H1 (cell line): Measurements from ENCODE around the gene TRAPPC12. TPM values are rescaled to one million over a fixed set of nuclear protein-coding genes. Genes with fewer than 3 reads are reported as not detected.

ENCODE experiments used
- SIN3A ChIP-seq, 2 experiments: IDR thresholded peaks in 1 of 2; conservative IDR thresholded peaks in 1 of 2; 2 replicates each; pipeline ENCODE4 v1.6.1; 2011 to 2012; ENCODE audit warnings: low read length in 2 of 2, improper control_type of control experiment in 1 of 2, low read depth in 1 of 2, mild to moderate bottlenecking in 1 of 2
- SRF ChIP-seq: IDR thresholded peaks from 2 replicates; pipeline ENCODE4 v1.6.1; 2011; ENCODE audit warnings: mild to moderate bottlenecking, low read depth, low read length, moderate library complexity
- polyA plus RNA-seq, 7 experiments: library from polyadenylated mRNA; depleted of rRNA in 3 of 7; stranded (reverse) in 5 of 7; unstranded in 2 of 7; fragments of >200 nt in 5 of 7; fragments of 200-250 nt in 2 of 7; gene quantifications; 1 replicate in 5 of 7; 2 replicates in 1 of 7; 4 replicates in 1 of 7; pipeline versions ENCODE4 v1.2.1 to v1.2.3, GENCODE V29; 2011 to 2013; ENCODE audit warnings: missing spikeins in 2 of 7, mixed read lengths in 2 of 7
- total RNA-seq: library from RNA; stranded (reverse); fragmentation: NEBNext Ultra II Directional; extraction: Animal tissue kit (Norgen Biotek cat#: 25700); gene quantifications from 2 replicates; pipeline ENCODE4 v1.2.1, GENCODE V29; 2021

The TRAPPC12 gene
- total and polyA plus RNA-seq, 2 of the 8 experiments (the other 6 are each of a cell fraction or from before 2014, with no cell fraction given), result 35.0 to 67.3 TPM

GRCh38 chr2:3503483-3503882 lies 124.0 kb downstream of the TRAPPC12 start (continued):
- TF ChIP-seq SRF (no peak), SIN3A (conservative IDR thresholded peaks at IDR 0.05 in 1 of 2, IDR thresholded peaks at IDR 0.05 in 1 of 2; ENCODE audit: low read depth in 1 of 2, low read length in 2 of 2) (no peak)
